NCI-H446 treated with DMSO at 0.1 percent for 48 hours (cell line): Measurements from ENCODE around the gene FNDC3B.

ENCODE experiments used
- DNase-seq: peaks from one replicate; lab custom pipeline; 2025; lab: John Stamatoyannopoulos, UW

Gene FNDC3B

DNA sequence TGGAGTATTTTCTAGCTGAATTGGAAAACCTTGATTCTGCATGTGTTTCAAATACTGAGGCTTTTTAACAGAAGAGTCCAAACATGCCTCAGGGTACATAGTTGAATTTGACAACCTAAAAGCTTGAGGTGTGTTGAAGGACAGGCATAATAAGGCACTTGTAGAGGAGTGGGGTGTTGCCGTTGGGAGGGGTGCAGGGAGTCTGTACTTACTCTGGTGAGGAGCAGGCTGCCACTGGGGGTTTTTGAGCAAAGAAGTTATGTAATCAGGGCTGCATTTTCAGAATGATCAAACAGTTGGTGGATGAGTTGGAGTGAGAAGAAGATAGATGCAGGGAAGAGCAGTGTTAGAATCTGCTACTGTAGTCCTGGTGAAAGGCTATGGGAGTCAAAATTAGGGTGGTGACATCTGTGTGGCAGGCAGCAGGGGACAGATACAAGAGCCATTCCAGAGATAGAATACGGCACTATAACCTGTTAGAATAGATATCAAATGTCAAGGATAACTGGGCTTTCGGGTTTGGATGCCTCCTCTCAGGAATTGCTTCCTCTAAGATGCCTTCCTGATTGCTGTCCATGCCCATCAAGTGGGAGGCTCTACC is 247.3 kb downstream of the FNDC3B start:
- no peak for DNase-seq

DNA sequence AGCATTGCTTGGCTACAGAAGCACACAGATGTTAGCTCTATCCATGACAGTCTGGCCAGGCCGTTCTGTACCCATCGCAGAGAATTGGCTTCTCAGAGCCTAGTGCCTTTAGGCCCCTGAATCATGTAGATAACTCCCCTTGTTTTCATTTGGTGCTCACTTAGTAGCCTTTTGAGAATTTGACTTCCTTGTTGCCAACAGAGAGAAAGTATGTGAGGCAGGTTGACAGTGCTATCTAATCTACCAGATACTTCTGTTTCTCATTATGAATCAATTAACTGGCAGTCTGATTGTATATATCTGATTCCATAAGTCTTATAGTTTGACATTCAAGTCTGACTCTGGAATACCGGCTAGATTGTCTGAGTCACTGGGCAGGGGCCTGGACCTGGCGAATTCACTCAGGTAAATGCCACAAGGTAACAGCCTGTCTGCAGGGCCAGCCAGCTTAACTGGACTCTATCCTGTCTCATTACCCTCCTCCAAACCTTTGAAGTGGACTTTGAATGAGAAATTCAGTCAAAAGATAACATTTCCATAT is 248.6 kb downstream of the FNDC3B start:
- no peak for DNase-seq

DNA sequence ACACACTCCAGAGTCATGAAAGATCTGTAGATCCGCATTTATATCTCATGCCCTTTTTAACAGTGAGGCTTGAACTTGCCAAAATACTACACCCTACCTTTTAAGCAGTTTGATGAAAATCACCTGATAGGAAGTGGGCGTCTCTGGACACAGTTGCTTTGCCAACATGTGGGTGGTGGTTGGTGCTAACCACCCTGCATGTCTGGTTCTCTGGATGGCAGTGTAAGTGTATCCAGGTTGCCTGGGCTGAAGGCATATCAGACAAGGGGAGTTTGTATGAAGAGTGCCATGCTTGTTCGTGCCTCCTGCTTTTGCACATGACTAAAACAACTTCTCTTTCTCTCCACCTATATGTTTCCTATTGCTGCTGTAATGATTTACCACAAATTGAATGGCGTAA is 249.3 kb downstream of the FNDC3B start:
- no peak for DNase-seq

DNA sequence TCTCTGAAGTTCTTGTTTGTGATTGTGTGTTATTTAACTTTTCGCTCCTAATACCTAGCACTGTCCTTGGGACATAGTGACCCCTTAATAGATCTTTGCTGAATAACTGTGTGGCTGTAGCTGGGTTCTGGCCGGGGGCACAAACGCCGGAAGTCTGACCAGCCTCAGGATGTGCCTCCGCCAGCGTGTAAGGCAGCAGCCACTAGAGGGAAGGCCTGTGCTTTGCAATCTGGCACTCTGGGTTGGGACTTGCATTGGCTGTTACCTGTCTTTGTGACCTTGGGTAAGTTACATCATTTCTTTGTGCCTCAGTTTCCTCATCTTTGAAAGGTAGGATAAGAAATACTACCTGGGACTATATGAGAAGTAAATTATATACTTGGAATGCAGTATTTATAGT is 250.2 kb downstream of the FNDC3B start:
- no peak for DNase-seq

DNA sequence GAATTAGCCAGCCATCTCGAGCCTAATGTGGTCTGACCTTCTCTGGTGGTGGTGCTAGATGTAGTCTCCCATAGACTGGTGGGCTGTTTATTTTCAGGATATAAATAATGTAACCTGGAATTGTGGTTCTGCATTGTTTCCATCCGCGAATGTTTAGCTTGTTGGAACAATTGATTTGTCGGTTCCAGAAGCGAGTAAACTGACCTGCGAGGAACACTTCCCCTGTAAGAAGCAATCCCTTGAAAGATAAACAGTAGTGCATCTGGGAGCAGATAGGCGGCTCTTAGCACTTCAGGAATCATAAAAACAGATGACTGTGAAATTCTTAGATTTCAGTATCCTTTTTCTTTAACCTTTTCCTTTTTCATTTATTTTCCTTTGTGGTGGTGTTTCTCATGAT is 251.1 kb downstream of the FNDC3B start:
- no peak for DNase-seq

DNA sequence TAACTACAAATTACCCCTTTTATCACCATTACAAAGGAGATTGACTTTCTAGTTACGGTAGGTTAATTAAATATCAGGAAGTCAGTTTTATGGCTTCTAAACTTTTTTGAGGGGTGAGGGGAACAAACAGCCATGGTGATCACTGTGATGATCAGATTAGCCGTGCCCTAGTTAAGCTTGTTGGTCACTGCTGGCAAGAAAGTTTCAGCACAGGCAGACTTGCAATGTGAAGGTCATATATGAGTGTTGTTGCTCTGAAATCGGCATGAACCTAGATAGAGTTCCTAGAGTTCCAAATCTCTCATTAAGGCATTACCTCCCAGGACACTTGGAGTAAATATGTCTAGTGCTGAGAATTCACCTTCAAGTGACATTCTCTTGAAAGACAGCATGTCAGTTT is 252.3 kb downstream of the FNDC3B start:
- no peak for DNase-seq

DNA sequence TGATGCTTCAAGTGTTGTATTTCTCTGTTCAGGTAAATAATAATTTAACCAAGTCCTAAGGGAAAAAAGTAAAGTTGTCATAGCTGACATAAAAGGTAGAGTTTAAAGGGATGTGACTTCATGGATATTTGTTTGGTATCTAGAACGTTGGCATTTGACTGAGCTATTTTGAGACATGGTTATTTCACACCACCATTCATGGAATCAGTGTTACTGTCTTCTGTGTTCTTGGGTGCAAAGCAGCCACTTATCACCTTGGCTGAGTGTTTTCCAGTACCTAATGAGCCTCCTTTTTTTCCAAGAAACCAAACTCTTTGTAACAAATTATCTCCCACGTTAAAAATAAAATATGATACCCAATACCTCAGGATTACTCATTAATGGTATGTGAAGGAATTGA is 253.0 kb downstream of the FNDC3B start:
- DNase-seq = no peak

DNA sequence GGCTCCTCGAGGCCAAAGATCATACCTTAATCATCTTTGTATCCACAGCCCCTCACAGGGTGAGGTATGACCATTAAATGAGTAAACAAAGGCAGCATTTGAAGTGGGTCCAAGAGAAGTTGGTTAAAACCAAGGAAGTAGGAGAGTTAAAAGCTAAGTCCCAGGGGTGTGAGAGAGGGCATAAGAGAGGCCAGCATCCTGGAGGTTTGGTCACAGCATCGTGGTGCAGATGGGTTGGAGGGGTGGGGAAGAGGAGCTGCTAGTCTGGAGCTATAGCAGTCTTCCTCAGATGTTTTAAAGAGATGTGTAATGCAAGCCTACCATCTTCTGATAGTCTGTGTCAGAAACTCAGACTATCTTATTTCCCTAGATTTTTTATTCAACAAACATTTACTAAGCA is 253.7 kb downstream of the FNDC3B start:
- no peak for DNase-seq

DNA sequence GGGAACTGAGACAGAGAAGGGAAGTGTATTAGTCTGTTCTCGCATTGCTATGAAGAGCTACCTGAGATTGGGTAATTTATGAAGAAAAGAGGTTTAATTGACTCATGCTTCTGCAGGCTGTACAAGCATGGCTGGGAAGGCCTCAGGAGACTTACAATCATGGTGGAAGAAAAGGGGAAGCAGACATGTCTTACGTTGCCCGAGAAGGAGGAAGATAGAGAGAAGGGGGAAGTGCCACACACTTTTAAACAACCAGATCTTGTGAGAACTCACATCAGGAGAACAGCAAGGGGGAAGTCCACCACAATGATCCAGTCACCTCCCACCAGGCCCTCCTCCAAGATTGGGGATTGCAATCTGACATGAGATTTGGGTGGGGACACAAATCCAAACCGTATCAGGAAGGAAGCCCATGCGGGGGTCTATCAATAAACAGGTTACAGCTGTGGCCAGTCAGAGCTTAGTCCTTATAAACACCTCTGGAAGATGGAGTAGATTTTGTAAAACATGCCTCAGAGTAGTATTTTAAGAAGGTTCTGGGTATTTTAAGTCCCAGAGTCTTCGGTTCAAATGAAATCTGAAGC is 254.9 kb downstream of the FNDC3B start:
- no peak for DNase-seq

DNA sequence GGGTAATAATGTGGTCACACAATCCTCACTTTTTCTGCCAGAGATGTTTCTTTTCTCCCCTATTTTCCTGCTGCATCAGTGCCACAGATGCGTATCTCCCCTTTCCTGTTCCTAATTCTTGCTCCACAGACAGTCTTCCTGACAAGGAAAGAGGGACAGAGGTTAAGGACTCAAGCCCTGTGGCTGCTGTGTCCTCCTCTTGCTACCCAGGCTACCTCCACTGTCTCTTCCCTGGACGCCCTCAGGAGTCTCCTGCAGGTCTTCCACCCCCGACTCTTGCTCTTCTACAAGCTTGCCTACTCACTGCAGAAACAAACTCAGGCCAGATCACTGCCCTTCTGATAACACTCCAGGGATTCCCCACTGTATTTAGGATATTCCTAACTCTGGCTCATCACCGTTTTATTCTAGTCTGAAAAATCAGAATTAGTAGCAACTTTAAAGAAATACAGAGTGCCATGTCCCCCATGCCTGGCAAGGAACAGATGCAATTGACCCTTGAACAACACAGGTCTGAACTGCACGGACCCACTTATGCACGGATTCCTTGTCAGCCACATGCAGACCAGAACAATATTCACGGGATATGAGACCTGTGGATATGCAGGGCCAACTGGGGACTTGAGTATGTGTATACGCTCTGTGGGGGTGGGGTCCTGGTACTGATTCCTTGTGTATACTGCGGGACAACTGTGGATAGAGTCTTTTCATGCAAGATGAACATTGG is 257.0 kb downstream of the FNDC3B start:
- DNase-seq = no peak

DNA sequence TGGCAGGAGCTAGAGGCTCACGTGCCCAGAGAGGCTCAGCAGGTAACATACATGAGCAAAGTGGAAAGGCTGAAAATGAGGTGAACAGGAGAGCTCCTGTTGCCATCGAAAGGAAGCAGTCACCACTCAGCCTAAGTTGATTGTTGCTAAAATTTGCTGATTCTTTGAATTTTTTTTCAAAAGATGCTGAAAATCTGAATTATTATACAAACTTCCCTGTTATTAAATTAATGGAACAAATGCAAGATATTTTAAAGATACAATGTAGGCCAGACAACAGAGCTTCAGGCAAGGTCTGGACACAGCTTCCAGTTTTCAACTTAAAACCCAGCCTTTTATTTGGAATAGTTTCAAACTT is 257.6 kb downstream of the FNDC3B start:
- no peak for DNase-seq

DNA sequence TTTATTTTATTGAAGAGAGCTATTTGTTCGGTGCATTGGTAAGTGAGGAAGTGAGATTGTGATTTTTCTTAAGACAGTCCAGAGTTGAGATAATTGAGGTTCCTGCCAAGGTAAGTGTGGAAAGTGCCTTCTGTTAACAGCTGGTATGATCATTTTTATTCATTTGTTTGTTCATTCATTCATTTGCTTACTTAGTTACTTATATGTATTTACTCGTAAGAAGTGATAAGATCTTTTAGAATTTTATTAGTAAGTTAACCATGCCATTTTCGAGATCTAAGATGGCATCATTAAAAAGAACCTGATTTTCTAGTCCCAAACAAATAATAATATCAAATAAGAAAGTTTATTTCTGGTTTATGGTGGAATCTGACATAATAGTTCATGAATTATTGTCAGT is 258.9 kb downstream of the FNDC3B start:
- no peak for DNase-seq

DNA sequence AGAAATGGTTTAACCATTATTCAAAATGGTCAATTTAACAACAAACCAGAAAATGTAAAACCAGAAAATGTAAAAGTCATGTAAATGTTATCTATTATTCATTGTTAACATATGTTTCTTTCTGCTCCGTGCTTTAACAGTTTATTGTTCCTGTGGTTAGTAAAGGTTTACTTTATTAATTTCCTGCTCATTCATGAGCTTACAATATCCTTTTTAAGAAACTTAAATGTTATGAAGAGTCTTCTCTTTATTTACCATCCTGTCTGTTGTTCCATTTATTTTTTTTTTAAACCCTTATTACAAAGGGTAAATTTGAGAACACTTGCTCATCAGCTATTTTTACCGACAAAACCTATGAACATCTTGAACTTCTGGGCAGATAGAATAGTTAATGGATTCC is 260.8 kb downstream of the FNDC3B start:
- DNase-seq = no peak

DNA sequence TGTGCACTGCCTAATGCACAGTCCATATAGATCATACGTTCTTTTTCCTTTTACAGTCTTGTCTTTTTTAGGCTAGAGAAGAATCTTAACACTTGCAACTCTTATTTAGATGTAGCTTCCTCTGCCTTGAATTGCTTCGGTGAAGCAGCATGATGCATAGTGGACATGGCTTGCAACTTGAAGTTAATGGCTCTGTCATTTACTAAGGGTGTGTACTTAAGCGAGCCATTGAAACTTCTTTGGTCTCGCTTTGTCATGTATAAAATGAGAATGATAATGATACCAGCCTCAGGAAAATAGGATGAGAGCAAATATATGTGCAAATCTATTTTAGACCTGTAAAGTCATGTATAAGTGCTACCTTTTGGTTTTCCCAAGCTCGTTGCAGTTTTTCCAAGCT is 261.5 kb downstream of the FNDC3B start:
- DNase-seq = no peak

DNA sequence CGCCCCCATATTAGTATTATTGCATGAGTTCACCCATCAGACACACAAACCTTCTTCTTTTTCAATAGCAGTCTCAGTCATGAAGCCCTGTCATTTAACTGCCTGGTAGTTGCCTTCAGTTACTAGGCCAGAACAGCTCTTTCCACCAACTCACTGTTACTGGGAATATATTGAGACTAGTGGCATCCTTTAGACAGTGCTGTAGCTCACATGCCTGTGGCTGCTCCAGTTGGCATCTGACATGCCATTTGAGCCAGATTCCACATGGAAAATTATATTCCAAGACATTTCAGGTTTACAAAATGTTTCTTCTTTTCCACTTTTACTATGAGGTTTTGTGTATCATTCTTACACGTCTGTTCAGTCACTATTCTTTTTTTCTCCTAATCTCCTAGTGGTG is 262.8 kb downstream of the FNDC3B start:
- DNase-seq = no peak

DNA sequence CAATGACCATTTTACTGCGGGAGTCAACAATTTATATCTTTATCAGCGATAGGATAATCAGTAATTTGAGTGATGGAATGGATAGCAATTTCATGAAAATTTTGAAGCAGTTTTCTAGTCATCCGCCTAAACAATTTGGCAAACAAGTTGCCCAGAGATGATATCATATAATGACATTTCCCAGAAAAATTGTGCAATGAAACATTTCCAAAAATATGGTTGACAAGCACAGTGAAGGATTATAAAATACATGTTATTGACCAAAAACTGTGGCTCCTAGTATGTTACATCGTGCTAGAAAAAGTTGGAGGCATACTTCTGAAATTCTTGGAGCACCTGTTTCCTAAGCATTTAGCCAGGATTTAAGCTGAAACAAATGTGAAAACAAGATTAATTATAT is 263.8 kb downstream of the FNDC3B start:
- DNase-seq = no peak

DNA sequence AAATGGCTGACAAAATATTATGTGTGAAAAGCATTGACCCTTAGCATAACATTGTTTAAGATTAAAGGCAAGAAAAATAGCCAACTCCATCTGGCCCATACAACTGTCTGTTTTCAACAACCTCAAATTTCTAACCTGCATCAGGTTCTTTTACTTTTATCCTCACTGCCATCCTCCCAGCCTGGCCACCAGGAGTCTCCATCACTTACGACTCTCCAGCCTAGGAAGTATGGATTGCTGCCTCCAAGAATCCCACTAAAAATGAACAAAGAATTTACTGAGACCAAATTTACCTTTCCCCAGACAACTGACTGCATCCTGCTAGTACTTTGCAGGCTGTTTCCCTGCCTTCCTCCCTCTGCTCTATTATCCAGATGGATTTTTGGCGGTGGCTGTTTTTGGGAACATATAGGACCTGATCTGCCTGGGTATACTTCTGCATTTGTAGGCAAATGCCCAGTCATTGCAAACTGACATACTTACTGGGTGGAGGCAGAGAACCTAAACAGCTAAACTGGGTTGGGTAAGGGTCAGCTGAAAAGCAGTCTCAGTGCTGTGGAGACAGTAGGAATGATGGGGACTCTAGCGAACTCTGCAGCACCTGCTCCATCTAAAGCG is 264.7 kb downstream of the FNDC3B start:
- DNase-seq = no peak

DNA sequence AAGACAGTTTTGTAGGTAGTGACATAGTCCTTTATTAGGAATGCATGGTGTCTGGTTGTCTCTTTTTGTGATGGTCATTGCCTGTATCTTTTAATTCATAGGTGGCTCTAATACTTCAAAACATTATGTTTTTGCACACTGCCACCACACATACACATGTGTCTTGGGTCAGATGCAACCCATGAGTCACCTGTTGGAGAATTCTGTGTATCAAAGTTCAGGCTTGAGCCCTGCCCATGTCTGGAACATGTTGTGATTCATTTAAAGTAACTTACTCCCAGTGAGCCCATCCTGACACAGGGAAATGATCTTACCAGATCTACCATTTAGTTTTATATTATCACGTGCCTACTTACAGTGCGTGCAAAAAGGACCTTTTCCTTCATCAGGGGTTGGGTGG is 266.2 kb downstream of the FNDC3B start:
- no peak for DNase-seq

DNA sequence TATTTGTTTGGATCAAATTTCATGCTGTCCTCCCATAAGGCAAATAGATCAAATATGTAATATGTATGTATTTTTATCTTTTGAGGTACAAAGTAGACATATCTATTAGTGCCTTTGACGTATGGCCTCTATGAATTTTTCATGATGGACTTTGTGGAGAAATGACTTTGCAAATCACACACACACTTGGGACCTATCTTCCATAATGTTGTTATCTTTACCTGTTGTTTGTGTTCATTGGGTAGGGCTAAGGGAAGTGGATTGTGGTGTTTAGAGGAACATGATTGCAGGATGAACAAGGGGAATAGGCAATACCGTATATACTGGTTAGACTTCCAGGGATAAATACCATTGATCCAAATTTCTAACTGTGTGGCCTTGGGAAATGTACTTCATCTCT is 266.6 kb downstream of the FNDC3B start:
- no peak for DNase-seq

DNA sequence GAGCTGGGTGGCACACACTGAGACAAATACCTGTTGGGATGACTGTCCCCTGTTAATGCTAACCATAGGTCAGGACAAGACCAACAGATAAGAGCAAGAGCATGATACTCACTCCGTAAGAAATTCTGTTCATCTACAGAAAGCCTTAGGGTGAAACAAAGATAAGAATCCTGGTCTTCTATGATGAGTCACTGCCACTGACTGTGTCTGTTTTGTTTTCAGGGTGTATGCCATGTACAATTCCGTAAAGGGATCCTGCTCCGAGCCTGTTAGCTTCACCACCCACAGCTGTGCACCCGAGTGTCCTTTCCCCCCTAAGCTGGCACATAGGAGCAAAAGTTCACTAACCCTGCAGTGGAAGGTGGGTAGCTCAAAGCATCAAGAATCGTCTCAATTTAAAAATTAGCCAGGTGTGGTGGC is 267.8 kb downstream of the FNDC3B start:
- no peak for DNase-seq

DNA sequence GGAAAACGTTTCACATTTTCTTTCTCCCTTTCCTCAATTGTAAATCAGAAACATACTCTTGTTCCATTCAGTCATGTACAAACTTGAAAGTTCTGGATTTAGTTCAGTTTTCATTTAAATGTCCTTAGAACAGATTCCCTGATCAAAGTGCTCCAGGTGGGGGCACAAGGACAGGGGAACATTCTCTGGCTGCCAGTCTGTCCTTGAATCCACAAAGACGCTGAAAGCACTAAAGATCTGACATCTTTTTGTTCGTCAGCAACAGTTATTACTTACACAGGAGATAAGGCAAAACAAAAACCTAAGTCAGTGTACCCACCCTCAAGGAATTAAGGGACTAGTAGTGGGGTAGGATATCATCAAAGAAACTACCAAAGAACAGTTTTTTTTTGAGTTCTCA is 269.7 kb downstream of the FNDC3B start:
- DNase-seq = no peak

DNA sequence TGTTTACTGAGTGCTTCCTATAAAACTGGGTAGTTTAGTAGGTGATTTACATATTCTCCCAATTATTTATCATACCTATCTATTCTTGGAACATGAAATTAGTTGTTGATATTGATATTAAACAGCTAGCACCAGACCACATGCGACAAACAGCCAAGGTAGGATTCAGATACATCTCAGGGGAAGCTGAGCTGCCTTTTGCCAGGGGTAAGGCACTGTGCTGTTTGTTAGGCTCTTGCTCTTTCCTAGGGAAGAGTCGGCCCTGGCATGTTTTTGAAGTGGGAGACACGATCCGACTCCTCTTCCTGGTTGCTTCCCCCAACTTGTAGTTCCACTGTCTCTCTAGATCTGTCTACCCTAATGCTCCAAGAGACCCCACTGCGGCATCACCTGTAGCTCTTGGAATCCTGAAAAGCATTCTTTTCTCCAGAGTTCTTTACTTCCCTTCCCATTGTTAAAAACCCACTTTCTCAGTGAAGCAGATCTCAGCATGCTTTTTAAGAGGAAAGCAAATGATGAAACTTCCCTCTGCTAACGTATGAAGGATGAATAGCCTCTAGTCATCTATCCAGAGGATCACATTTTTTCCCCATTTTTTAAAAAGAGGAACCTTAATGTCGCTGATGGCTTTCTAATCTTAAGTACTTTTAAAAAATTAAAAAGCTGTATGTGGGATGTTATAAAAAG is 270.5 kb downstream of the FNDC3B start:
- no peak for DNase-seq

DNA sequence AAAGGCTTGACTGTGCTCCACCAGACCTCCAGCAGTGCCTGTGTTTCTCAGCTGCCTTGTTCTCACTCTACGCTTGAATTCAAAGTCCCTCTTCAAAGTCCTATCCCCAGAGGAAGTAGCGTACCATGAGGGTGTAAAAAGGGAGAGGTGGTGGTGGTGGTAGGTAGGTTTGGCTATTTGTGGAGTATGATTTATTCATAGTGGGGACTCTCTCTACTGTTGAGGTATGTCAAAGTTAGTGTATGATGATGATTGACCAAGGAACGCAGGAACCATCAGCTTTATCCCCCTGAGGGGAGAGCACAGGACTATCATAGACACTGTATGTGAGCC is 271.0 kb downstream of the FNDC3B start:
- DNase-seq = no peak
